ENCODE results near the gene SLC44A4. TPM values are rescaled to one million over a fixed set of nuclear protein-coding genes. Genes with fewer than 3 reads are reported as not detected.
A peak's percentile ranks its signal among the peaks of the same experiment; 100 is the strongest.

SLC44A4 gene
- total and polyA plus RNA-seq, 9 of the 15 experiments (the other 6 are each of a cell fraction or from before 2014, with no cell fraction given): 7.9 to 18.6 (median 11.2) TPM

- TF ChIP-seq BRD9 (IDR thresholded peaks at IDR 0.05; ENCODE audit: low read depth, partially characterized antibody) (no peak), NR3C1 (CRISPR knock-in tag; IDR thresholded peaks at IDR 0.05) (no peak), TSC22D4 (tag; IDR thresholded peaks at IDR 0.05) (no peak), ILF3 (IDR thresholded peaks at IDR 0.05; ENCODE audit: borderline replicate concordance) (no peak), FOXP1 (CRISPR knock-in tag; IDR thresholded peaks at IDR 0.05) (peak; percentile 46; the same call in 1 of the 2 replicates)
These were observed 22.2 kb upstream of the SLC44A4 start (continued) for GRCh38 chr6:31900917-31901414.

GRCh38 chr6:31899882-31900722, 21.3 kb upstream of the SLC44A4 start:
- H3K27me3 ChIP-seq (ENCODE audit: control insufficient read depth in 2 of 2, insufficient read depth in 2 of 2, low read length in 2 of 2): no peaks in the 10 kb centered on the region
- peaks cover 3% of the 10 kb centered on the region; the same call in 1 of the 2 replicates for H4K20me1 ChIP-seq (replicated peaks; ENCODE audit: control insufficient read depth, insufficient read depth, low read length)
- H3K9me3 ChIP-seq (replicated peaks; ENCODE audit: control insufficient read depth, insufficient read depth, low read depth, low read length): no peaks in the 10 kb centered on the region
- no peak overlapping the region for H3K4me3 ChIP-seq
- peak overlapping the region; percentile 29; the same call in 1 of the 3 replicates for H3K27ac ChIP-seq (ENCODE audit: extremely low read depth, low read depth, low read length)
- in situ Hi-C loops (cut with MboI): no loop called here
- no peak for ATAC-seq
- no peak overlapping the region for H3K4me2 ChIP-seq (ENCODE audit: insufficient read depth, low read length)
- BruUV-seq (replicated peaks): no TSS peak
- peaks cover 49% of the 10 kb centered on the region for H3K79me2 ChIP-seq (ENCODE audit: control insufficient read depth, insufficient read depth, low read length)
- no peak for DNase-seq (ENCODE audit: extremely low read depth in 1 of 4, low spot score in 3 of 4)
- peaks cover 25% of the 10 kb centered on the region; the same call in 1 of the 3 replicates for H3K36me3 ChIP-seq (ENCODE audit: control insufficient read depth, insufficient read depth, low read length)
- H3K4me1 ChIP-seq (replicated peaks in 1 of 2; ENCODE audit: control insufficient read depth in 2 of 2, insufficient read depth in 2 of 2, low read length in 2 of 2): peaks cover 34 to 43% of the 10 kb centered on the region in 2 experiments; a peak in 4 of 5 replicates
- intact Hi-C loops (cut with micrococcal nuclease): loop anchor here (5.0 to 10.0 kb wide), 3 partner anchors 47 to 295 kb away; partner anchors contain the start of genes CFB, GPSM3 and PBX2
- no peaks in the 10 kb centered on the region for H3K9me1 ChIP-seq (ENCODE audit: control insufficient read depth, insufficient read depth, low read length)
- ChIA-PET CTCF (ENCODE audit: low intra/inter-chr PET ratio) (no interaction called here), POLR2A (interaction anchor here (0.6 to 1.5 kb wide), 2 partner anchors 11 to 146 kb away, joined by 3 to 4 read pairs; no protein-coding TSS in a partner anchor)
- no peak for FAIRE-seq
- H2AFZ ChIP-seq (ENCODE audit: low read depth, low read length): no peak overlapping the region
- H3K9ac ChIP-seq (ENCODE audit: insufficient read depth in 1 of 2, low read depth in 2 of 2, low read length in 2 of 2): peak overlapping the region in 1 of 2 experiments; percentile 86; a peak in 2 of 4 replicates
- 73% methylated on average over 28 of the region's 49 CpGs for WGBS (ENCODE audit: insufficient coverage, low coverage, missing lambda C conversion rate)
- TF ChIP-seq THAP7 (CRISPR knock-in tag; IDR thresholded peaks at IDR 0.05): no peak
- no peak for TF ChIP-seq PREB (CRISPR knock-in tag; IDR thresholded peaks at IDR 0.05)
- TF ChIP-seq TOE1 (IDR thresholded peaks at IDR 0.05; ENCODE audit: borderline replicate concordance): no peak
- no peak for TF ChIP-seq TOE1 (CRISPR knock-in tag; IDR thresholded peaks at IDR 0.05; ENCODE audit: borderline replicate concordance, low read depth)
- TF ChIP-seq BHLHE40 (IDR thresholded peaks at IDR 0.05; ENCODE audit: low read length): peak; percentile 28; the same call in 1 of the 2 replicates
- no peak for TF ChIP-seq ASH1L (IDR thresholded peaks at IDR 0.05; ENCODE audit: borderline replicate concordance, low read depth, partially characterized antibody)
- no peak for TF ChIP-seq FOXJ2 (tag; IDR thresholded peaks at IDR 0.05)
- no peak for TF ChIP-seq ZNF449 (CRISPR knock-in tag; IDR thresholded peaks at IDR 0.05)
- peak; percentile 99 for TF ChIP-seq ZBTB33 (CRISPR knock-in tag; IDR thresholded peaks at IDR 0.05)
